ENCODE measurements around the gene PLCD3. TPM values are rescaled to one million over a fixed set of nuclear protein-coding genes. Genes with fewer than 3 reads are reported as not detected.

The PLCD3 gene
- total and polyA plus RNA-seq, 2 of the 8 experiments (the other 6 are each of a cell fraction or from before 2014, with no cell fraction given), result 26.5 to 48.1 TPM

DNA sequence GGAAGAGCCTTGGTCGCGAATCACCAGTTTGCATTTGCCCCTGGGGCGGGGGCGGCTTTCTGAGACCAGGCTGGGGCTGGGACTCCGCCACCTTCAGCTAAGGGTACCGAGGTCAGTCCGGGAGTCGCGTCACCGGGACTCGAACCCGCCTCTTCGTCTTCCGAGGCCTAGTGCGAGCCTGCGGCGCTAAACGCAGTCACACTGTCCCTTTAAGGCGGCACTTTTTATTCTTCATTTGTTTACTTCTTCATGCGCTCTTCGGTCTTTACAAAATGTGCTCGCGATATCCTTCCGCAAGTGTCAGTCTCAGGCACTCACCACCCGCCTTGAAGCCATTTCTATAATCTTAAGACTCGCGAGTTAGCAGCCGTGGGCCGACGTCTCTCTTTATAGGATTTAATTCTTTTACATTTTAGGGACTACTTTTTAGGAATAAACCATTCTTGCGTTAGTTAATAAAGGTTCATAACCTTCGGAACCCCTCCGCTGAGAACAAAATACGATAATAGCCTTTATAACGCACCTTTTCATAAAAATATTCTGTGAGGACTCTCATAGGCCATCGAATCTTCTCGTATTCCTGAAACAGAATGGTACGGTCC is 15.4 kb upstream of the PLCD3 start (continued):
- TF ChIP-seq CHD2 (IDR thresholded peaks at IDR 0.05; ENCODE audit: low read length) (peak; percentile 95), POLR2A (IDR thresholded peaks at IDR 0.05; ENCODE audit: control extremely low read depth in 1 of 2, low read depth in 2 of 2, low read length in 2 of 2) (peak in 1 of 2 experiments; percentile 58; a peak in 2 of 3 replicates), TBP (IDR thresholded peaks at IDR 0.05; ENCODE audit: low read depth, low read length) (peak; percentile 87), MAFK (IDR thresholded peaks at IDR 0.05; ENCODE audit: low read depth, low read length) (no peak), SIN3A (conservative IDR thresholded peaks at IDR 0.05 in 1 of 2, IDR thresholded peaks at IDR 0.05 in 1 of 2; ENCODE audit: low read depth in 1 of 2, low read length in 2 of 2) (peak in 1 of 2 experiments; percentile 75; a peak in 2 of 4 replicates), POU5F1 (IDR thresholded peaks at IDR 0.05; ENCODE audit: low read depth, low read length) (peak; percentile 68; the same call in 1 of the 2 replicates), EGR1 (IDR thresholded peaks at IDR 0.05; ENCODE audit: borderline replicate concordance, low read depth, low read length) (no peak), TEAD4 (IDR thresholded peaks at IDR 0.05; ENCODE audit: low read depth, low read length) (peak; percentile 9; the same call in 1 of the 2 replicates), YY1 (IDR thresholded peaks at IDR 0.05; ENCODE audit: low read depth, low read length) (peak; percentile 75), SAP30 (IDR thresholded peaks at IDR 0.05; ENCODE audit: insufficient read depth, insufficient replicate concordance, low read length) (no peak), TAF7 (optimal IDR thresholded peaks at IDR 0.05; ENCODE audit: borderline replicate concordance, low read depth, low read length) (peak; percentile 64), TAF1 (IDR thresholded peaks at IDR 0.05; ENCODE audit: low read depth, low read length) (peak; percentile 83), CHD1 (IDR thresholded peaks at IDR 0.05; ENCODE audit: low read depth, low read length) (peak; percentile 94)
- TF ChIP-seq, protein P1, sequence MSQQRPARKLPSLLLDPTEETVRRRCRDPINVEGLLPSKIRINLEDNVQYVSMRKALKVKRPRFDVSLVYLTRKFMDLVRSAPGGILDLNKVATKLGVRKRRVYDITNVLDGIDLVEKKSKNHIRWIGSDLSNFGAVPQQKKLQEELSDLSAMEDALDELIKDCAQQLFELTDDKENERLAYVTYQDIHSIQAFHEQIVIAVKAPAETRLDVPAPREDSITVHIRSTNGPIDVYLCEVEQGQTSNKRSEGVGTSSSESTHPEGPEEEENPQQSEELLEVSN (IDR thresholded peaks at IDR 0.05), result no peak
- TF ChIP-seq, protein P2, sequence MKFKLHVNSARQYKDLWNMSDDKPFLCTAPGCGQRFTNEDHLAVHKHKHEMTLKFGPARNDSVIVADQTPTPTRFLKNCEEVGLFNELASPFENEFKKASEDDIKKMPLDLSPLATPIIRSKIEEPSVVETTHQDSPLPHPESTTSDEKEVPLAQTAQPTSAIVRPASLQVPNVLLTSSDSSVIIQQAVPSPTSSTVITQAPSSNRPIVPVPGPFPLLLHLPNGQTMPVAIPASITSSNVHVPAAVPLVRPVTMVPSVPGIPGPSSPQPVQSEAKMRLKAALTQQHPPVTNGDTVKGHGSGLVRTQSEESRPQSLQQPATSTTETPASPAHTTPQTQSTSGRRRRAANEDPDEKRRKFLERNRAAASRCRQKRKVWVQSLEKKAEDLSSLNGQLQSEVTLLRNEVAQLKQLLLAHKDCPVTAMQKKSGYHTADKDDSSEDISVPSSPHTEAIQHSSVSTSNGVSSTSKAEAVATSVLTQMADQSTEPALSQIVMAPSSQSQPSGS (IDR thresholded peaks at IDR 0.05; ENCODE audit: low read length), result peak; percentile 65; the same call in 1 of the 2 replicates
